ENCODE results near the gene INO80B.

INO80B gene

GRCh38 chr2:74454654-74455511 is at the start of gene INO80B:
Gene INO80B (plus strand): TSS chr2:74455087. CDS start chr2:74455117, 30 bp downstream.
- H3K36me3 Mint-ChIP-seq (ENCODE audit: insufficient read depth), result peaks cover 33% of the 10 kb centered on the region
- ATAC-seq (replicated peaks; ENCODE audit: extremely low read depth, poor library complexity, severe bottlenecking) (peak; percentile 12), DNase-seq (ENCODE audit: low spot score in 2 of 2) (peak; percentile 98)
- no peaks in the 10 kb centered on the region for H3K9me3 Mint-ChIP-seq
- no peaks in the 10 kb centered on the region for H3K27me3 Mint-ChIP-seq
- H3K4me1 Mint-ChIP-seq, result peaks cover 70% of the 10 kb centered on the region
- H3K27ac Mint-ChIP-seq (ENCODE audit: low read depth), result peak within 1 kb of the TSS; percentile 100
- H3K4me3 Mint-ChIP-seq, result peak within 1 kb of the TSS; percentile 97

GRCh38 chr2:74406035-74406434 is 48.9 kb upstream of the INO80B start:
- Mint-ChIP-seq H3K4me1 (no peaks in the 10 kb centered on the region), H3K4me3 (no peak overlapping the region), H3K36me3 (ENCODE audit: insufficient read depth) (peaks cover 3% of the 10 kb centered on the region), H3K27me3 (peaks cover 26% of the 10 kb centered on the region), H3K27ac (ENCODE audit: low read depth) (no peak overlapping the region), H3K9me3 (no peaks in the 10 kb centered on the region)
- ATAC-seq (replicated peaks; ENCODE audit: extremely low read depth, poor library complexity, severe bottlenecking), result no peak
- no peak for DNase-seq (ENCODE audit: low spot score in 2 of 2)

- ATAC-seq (replicated peaks; ENCODE audit: extremely low read depth, poor library complexity, severe bottlenecking) (no peak), DNase-seq (ENCODE audit: low spot score in 2 of 2) (no peak)
- peaks cover 2% of the 10 kb centered on the region for H3K36me3 Mint-ChIP-seq (ENCODE audit: insufficient read depth)
- no peaks in the 10 kb centered on the region for H3K9me3 Mint-ChIP-seq
- H3K27ac Mint-ChIP-seq (ENCODE audit: low read depth), result no peak overlapping the region
- H3K4me1 Mint-ChIP-seq, result no peaks in the 10 kb centered on the region
- no peak overlapping the region for H3K4me3 Mint-ChIP-seq
- H3K27me3 Mint-ChIP-seq, result peaks cover 23% of the 10 kb centered on the region
Measured at GRCh38 chr2:74407682-74408081, 47.2 kb upstream of the INO80B start.

- Mint-ChIP-seq H3K4me3 (no peak overlapping the region), H3K27me3 (peaks cover 36% of the 10 kb centered on the region)
Measured at GRCh38 chr2:74413001-74413698, 41.7 kb upstream of the INO80B start.

GRCh38 chr2:74414441-74414840 is 40.4 kb upstream of the INO80B start:
- Mint-ChIP-seq H3K27me3 (peaks cover 29% of the 10 kb centered on the region), H3K27ac (ENCODE audit: low read depth) (peak overlapping the region; percentile 78), H3K4me1 (no peaks in the 10 kb centered on the region), H3K9me3 (no peaks in the 10 kb centered on the region), H3K36me3 (ENCODE audit: insufficient read depth) (peaks cover 4% of the 10 kb centered on the region), H3K4me3 (peak overlapping the region; percentile 44)
- DNase-seq (ENCODE audit: low spot score in 2 of 2) (no peak), ATAC-seq (replicated peaks; ENCODE audit: extremely low read depth, poor library complexity, severe bottlenecking) (no peak)

More at GRCh38 chr2:74413001-74413698, 41.7 kb upstream of the INO80B start:
- H3K27ac Mint-ChIP-seq (ENCODE audit: low read depth), result no peak overlapping the region
- H3K4me1 Mint-ChIP-seq, result no peaks in the 10 kb centered on the region
- ATAC-seq (replicated peaks; ENCODE audit: extremely low read depth, poor library complexity, severe bottlenecking) (no peak), DNase-seq (ENCODE audit: low spot score in 2 of 2) (no peak)
- H3K36me3 Mint-ChIP-seq (ENCODE audit: insufficient read depth), result peaks cover 4% of the 10 kb centered on the region
- H3K9me3 Mint-ChIP-seq, result no peaks in the 10 kb centered on the region

GRCh38 chr2:74414881-74415761 is 39.8 kb upstream of the INO80B start:
- DNase-seq (ENCODE audit: low spot score in 2 of 2), result no peak
- H3K27me3 Mint-ChIP-seq, result peaks cover 29% of the 10 kb centered on the region
- no peaks in the 10 kb centered on the region for H3K9me3 Mint-ChIP-seq
- peak overlapping the region; percentile 44 for H3K4me3 Mint-ChIP-seq
- peak overlapping the region; percentile 78 for H3K27ac Mint-ChIP-seq (ENCODE audit: low read depth)
- no peak for ATAC-seq (replicated peaks; ENCODE audit: extremely low read depth, poor library complexity, severe bottlenecking)
- peaks cover 1% of the 10 kb centered on the region for H3K4me1 Mint-ChIP-seq
- H3K36me3 Mint-ChIP-seq (ENCODE audit: insufficient read depth), result peaks cover 4% of the 10 kb centered on the region

- Mint-ChIP-seq H3K36me3 (ENCODE audit: insufficient read depth) (peaks cover 4% of the 10 kb centered on the region), H3K9me3 (no peaks in the 10 kb centered on the region), H3K27ac (ENCODE audit: low read depth) (no peak overlapping the region), H3K4me3 (no peak overlapping the region), H3K4me1 (peaks cover 6% of the 10 kb centered on the region), H3K27me3 (peaks cover 29% of the 10 kb centered on the region)
- ATAC-seq (replicated peaks; ENCODE audit: extremely low read depth, poor library complexity, severe bottlenecking) (no peak), DNase-seq (ENCODE audit: low spot score in 2 of 2) (no peak)
Measured at GRCh38 chr2:74415762-74416395, 39.0 kb upstream of the INO80B start.

- ATAC-seq (replicated peaks; ENCODE audit: extremely low read depth, poor library complexity, severe bottlenecking) (no peak), DNase-seq (ENCODE audit: low spot score in 2 of 2) (no peak)
- Mint-ChIP-seq H3K4me3 (no peak overlapping the region), H3K9me3 (no peaks in the 10 kb centered on the region), H3K27me3 (peaks cover 29% of the 10 kb centered on the region), H3K4me1 (peaks cover 14% of the 10 kb centered on the region), H3K27ac (ENCODE audit: low read depth) (no peak overlapping the region), H3K36me3 (ENCODE audit: insufficient read depth) (peaks cover 9% of the 10 kb centered on the region)
Measured at GRCh38 chr2:74416778-74417177, 38.1 kb upstream of the INO80B start.

- ATAC-seq (replicated peaks; ENCODE audit: extremely low read depth, poor library complexity, severe bottlenecking), result no peak
- Mint-ChIP-seq H3K36me3 (ENCODE audit: insufficient read depth) (peaks cover 11% of the 10 kb centered on the region), H3K27me3 (peaks cover 27% of the 10 kb centered on the region), H3K4me3 (no peak overlapping the region), H3K9me3 (no peaks in the 10 kb centered on the region), H3K27ac (ENCODE audit: low read depth) (no peak overlapping the region), H3K4me1 (peaks cover 18% of the 10 kb centered on the region)
- DNase-seq (ENCODE audit: low spot score in 2 of 2), result no peak
Measured at GRCh38 chr2:74417197-74417596, 37.7 kb upstream of the INO80B start.

GRCh38 chr2:74417763-74418162 is 37.1 kb upstream of the INO80B start:
- ATAC-seq (replicated peaks; ENCODE audit: extremely low read depth, poor library complexity, severe bottlenecking), result no peak
- H3K36me3 Mint-ChIP-seq (ENCODE audit: insufficient read depth), result peaks cover 9% of the 10 kb centered on the region
- H3K27me3 Mint-ChIP-seq, result peaks cover 21% of the 10 kb centered on the region
- no peak overlapping the region for H3K4me3 Mint-ChIP-seq
- no peak for DNase-seq (ENCODE audit: low spot score in 2 of 2)
- H3K9me3 Mint-ChIP-seq, result no peaks in the 10 kb centered on the region
- no peak overlapping the region for H3K27ac Mint-ChIP-seq (ENCODE audit: low read depth)
- peaks cover 22% of the 10 kb centered on the region for H3K4me1 Mint-ChIP-seq

- H3K27ac Mint-ChIP-seq (ENCODE audit: low read depth), result no peak overlapping the region
- H3K36me3 Mint-ChIP-seq (ENCODE audit: insufficient read depth), result peaks cover 9% of the 10 kb centered on the region
- no peaks in the 10 kb centered on the region for H3K9me3 Mint-ChIP-seq
- ATAC-seq (replicated peaks; ENCODE audit: extremely low read depth, poor library complexity, severe bottlenecking) (no peak), DNase-seq (ENCODE audit: low spot score in 2 of 2) (no peak)
- H3K4me1 Mint-ChIP-seq, result peaks cover 26% of the 10 kb centered on the region
- H3K4me3 Mint-ChIP-seq, result no peak overlapping the region
- H3K27me3 Mint-ChIP-seq, result peaks cover 16% of the 10 kb centered on the region
Measured at GRCh38 chr2:74418312-74418711, 36.6 kb upstream of the INO80B start.

- DNase-seq (ENCODE audit: low spot score in 2 of 2) (no peak), ATAC-seq (replicated peaks; ENCODE audit: extremely low read depth, poor library complexity, severe bottlenecking) (no peak)
- Mint-ChIP-seq H3K4me1 (peaks cover 26% of the 10 kb centered on the region), H3K36me3 (ENCODE audit: insufficient read depth) (peaks cover 9% of the 10 kb centered on the region), H3K27ac (ENCODE audit: low read depth) (no peak overlapping the region), H3K9me3 (no peaks in the 10 kb centered on the region), H3K4me3 (no peak overlapping the region), H3K27me3 (peaks cover 5% of the 10 kb centered on the region)
Measured at GRCh38 chr2:74419345-74419744, 35.5 kb upstream of the INO80B start.
